NCI-H2107 treated with DMSO at 0.1 percent for 48 hours (cell line): Measurements from ENCODE around the gene CSKMT.
"Not testable (repeated sequence)": the region's sequence is repeated elsewhere in the genome, so short reads cannot be mapped to it uniquely, and the experiment has no call there.

Source experiments
- DNase-seq: peaks from one replicate; lab custom pipeline; 2025; ENCODE audit not compliant: unreplicated experiment; lab: John Stamatoyannopoulos, UW

Gene CSKMT

DNA sequence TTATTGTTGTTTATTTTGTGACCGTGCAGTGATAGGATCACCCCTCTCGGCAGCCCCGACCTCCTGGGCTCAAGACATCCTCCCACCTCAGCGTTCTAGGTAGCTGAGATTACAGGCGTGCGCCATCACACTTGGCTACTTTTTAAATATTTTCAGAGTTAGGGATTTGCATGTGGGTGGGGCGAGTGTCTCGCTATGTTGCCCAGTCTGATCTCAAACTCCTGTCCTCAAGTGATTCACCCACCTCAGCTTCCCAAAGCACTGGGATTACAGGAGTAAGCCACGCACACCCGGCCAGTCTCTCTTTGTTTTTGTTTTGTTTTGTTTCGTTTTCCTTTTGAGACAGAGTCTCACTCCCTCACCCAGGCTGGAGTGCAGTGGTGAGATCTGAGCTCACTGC lies 10.8 kb upstream of the CSKMT start:
- no peak for DNase-seq

GRCh38 chr11:62656796-62657429 lies 8.2 kb upstream of the CSKMT start:
- DNase-seq = no peak

GRCh38 chr11:62664405-62665074 lies 572 bp upstream of the CSKMT start:
- DNase-seq = peak; percentile 41

DNA sequence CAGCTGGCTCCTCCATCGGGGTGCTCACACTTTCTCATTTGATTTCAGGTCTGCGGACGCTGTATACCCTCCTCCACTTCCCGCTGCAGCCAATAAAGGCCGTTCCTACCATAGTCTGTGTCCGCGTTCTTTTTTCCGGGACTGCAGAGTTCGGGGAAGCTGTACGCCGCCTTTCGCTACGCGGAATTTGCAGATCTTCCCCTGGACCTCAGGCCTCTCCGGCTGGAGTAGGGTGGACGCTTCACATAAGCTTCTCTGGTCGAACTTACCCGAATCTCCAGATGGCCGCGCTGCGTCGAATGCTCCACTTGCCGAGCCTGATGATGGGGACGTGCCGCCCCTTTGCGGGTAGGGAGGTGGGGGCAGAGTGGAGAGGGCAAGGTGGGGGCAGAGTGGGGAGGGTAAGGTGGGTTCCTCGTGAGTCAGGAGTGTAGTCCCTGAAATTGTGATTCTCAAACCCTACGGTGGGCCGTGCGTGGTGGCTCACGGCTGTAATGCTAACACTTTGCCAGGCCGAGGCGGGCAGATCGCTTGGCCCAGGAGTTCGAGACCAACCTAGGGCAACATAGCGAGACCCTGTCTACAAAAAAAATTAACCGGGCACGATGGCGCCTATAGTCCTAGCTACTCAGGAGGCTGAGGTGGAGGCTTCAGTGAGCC lies 617 bp downstream of the CSKMT start:
- no peak for DNase-seq

DNA sequence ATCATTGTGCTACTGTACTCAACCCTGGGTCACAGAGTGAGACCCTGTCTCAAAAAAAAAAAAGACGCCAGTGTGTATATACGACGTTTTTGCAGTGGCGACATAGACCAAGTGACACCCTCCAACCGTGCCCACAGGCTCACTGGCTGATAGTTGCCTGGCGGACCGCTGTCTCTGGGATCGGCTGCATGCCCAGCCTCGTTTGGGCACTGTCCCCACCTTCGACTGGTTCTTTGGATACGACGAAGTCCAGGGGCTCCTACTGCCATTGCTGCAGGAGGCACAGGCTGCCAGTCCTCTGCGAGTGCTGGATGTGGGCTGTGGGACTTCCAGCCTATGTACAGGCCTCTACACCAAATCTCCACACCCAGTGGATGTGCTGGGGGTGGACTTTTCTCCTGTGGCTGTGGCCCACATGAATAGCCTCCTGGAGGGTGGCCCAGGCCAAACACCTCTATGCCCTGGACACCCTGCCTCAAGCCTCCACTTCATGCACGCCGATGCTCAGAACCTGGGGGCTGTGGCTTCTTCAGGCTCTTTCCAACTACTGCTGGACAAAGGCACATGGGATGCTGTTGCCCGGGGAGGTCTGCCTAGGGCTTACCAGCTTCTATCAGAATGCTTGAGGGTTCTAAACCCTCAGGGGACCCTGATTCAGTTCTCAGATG lies 1.3 kb downstream of the CSKMT start:
- no peak for DNase-seq

- DNase-seq = no peak
These were observed 2.3 kb downstream of the CSKMT start for GRCh38 chr11:62667460-62667859.

GRCh38 chr11:62669420-62670161 lies 4.5 kb downstream of the CSKMT start:
- DNase-seq = no peak

- DNase-seq = peak; percentile 82
These were observed 6.1 kb downstream of the CSKMT start for GRCh38 chr11:62671236-62671607.

GRCh38 chr11:62671608-62672389 lies 6.7 kb downstream of the CSKMT start, which contains the start of the genes LBHD1 and UQCC3:
Gene LBHD1 (minus strand): TSS chr11:62672267. CDS start chr11:62670031, 2,236 bp downstream.
Gene UQCC3 (plus strand): TSS chr11:62671673. CDS start chr11:62671746, 73 bp downstream.
- peak; percentile 38 for DNase-seq

DNA sequence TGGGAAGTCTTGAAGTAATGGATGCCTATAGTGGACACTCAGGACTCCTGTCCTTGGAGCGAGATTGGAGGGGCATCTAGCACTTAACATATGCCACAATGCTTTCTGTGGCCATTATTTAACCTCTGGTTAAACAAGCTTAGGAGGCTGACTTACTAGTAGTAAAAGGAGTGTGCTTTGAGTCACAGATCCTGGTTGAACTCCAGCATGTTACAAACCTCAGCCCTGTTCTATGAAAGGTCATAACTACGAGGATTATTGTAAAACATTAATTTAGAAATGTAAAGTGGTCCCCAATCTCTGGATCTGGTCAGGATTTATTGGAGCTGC lies 8.0 kb downstream of the CSKMT start:
- DNase-seq = no peak

DNA sequence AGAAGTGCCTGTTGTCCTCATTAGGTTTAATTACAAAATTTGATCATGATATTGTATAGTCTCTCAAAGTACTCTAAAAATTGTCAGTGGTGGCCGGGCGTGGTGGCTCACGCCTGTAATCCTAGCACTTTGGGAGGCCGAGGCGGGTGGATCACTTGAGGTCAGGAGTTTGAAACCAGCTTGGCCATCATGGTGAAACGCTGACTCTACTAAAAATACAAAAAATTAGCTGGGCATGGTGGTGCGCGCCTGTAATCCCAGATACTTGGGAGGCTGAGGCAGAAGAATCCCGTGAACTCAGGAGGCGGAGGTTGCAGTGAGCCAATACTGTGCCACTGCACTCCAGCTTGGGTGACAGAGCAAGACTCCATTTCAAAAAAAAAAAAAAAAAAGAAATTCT lies 10.3 kb downstream of the CSKMT start:
- DNase-seq = not testable (repeated sequence)

GRCh38 chr11:62676698-62677097 lies 11.6 kb downstream of the CSKMT start:
- no peak for DNase-seq

DNA sequence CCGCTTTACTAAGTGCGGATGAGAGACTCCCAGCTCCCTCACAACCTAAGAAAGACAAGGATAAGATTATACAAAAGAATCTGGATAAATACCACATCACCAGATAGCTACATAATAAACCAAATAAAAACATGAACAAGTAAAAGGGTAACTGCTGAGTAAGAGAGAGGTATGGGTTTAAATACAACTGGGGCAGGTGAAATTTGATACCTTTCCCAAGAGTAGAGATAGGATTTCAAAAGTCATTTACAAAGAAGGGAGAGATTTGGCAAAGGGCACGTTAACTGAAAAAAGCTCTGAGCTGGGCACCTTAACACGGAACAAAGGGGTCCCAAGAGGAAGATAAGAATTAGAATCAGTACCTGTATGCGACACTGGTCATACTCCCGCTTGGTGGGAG lies 12.0 kb downstream of the CSKMT start:
- peak; percentile 52 for DNase-seq

DNA sequence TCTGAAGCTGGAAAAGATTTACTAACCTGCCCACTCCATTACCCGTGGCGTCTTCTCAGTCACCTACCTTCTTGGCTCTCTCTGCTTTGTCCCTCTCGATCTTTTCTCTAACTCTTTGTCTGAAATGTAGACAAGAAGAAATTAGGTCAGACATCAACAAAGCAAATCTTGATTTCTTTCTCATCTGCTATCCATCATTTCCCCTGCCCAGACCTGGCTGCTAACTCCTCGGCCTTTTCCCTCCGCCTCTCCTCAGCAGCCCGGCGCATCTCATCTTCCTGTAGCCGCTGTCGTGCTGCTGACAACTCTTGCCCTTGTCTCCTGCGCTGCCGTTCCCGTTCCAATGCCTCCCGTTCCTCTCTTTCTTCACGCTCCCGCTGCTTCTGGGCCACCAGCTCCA lies 12.6 kb downstream of the CSKMT start:
- DNase-seq = no peak

- DNase-seq = no peak
These were observed 13.3 kb downstream of the CSKMT start for GRCh38 chr11:62678433-62678769.

DNA sequence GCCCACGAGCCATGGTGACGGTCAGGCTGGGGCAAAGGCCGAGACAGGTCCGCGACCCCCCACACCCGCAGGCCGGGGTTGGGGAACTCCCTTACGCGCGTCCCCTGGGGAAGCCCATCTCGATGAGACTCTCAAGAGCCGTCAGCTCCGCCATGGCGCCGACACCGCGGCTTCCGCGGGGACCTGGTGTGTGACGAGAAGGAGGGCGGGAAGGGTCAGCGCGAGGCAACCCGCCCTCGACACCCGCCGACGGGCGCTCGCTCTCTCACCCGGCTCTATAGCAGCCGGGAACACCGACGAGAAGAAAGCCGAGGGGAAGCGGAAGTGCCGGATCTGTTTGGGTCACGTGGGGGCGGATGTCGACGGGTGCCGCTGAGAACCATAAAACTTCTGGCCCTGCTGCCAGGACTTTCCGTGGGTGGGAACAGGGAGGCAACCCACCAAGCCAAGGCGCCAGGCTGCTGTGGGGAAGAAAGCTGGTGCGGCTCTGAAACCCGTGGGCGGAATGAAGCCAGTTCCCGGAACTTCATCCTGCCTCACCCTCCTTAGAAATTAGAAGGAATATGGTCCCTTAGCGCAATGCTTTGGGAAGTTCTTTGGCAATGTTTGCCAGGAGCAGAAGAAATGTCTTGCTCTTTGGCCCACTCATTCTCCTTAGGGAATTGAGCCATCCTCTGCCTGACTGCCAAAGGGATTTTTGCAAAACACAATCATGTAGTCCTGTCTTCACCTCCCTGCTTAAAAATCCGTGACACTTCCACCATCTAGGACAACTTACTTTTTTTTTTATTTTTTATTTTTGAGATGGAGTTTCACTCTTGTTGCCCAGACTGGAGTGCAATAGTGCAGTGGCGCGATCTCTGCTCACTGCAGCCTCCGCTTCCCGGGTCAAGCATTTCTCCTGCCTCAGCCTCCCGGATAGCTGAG lies 13.9 kb downstream of the CSKMT start, which contains the start of gene UBXN1:
TSS of gene UBXN1 (minus strand) at position 304 of the 927 bp plus-strand sequence. CDS start at position 154, 150 bp downstream.
- DNase-seq = peak; percentile 76

DNA sequence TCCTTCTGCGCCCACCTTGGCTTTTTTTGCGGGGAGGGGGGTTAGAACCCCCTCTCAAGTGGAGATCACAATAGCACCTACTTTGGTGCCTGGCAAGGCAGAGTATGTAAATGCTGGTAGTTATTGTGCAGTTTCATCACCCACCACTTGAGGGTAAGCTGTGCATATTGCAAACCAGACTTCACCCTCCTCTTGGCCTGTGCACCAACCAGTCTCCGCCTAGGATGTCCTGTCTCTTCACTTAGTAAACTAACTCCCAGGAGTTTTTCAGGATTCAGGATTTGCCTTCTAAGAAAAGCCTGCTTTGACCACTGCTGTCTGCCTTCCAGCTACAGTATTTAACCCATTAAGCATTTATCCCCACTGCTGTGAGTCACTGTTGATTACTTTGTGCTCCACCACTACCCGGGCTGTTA lies 15.7 kb downstream of the CSKMT start:
- peak; percentile 79 for DNase-seq

- no peak for DNase-seq
These were observed 17.4 kb downstream of the CSKMT start for GRCh38 chr11:62682518-62682917.
